RWPE1 (cell line): ENCODE results near the gene RARB.

Experiments
- CTCF ChIA-PET: fragments of 350-600 bp; sonication (Branson Sonifier 250); formaldehyde crosslinking; extraction: SDS; loops from one replicate; lab custom pipeline; 2021; lab: Yijun Ruan, JAX
- POLR2A ChIA-PET: fragments of 400-600 bp; formaldehyde crosslinking; extraction: SDS; loops from one replicate; lab custom pipeline; 2020; ENCODE audit warnings: antibody characterized with exemption; ENCODE audit not compliant: low non-redundant PET; lab: Yijun Ruan, JAX
- DNase-seq: peaks from one replicate; pipeline ENCODE4 v3.0.0; 2012; ENCODE audit warnings: low spot score
- H3K27ac ChIP-seq: fragments of 450-650 bp; 2 replicates; pipeline ENCODE4 v1.5.1; 2017
- CTCF ChIP-seq: fragments of 450-650 bp; conservative IDR thresholded peaks from 2 replicates; pipeline ENCODE4 v1.5.1; 2017; ENCODE audit warnings: low read depth, mild to moderate bottlenecking

Gene RARB

GRCh38 chr3:25584011-25584789, 156.1 kb downstream of the RARB start:
- TF ChIP-seq CTCF = no peak
- POLR2A ChIA-PET = no interaction called here
- CTCF ChIA-PET = no interaction called here
- DNase-seq = no peak
- no peak overlapping the region for H3K27ac ChIP-seq

GRCh38 chr3:25585361-25586166, 157.5 kb downstream of the RARB start:
- no peak overlapping the region for H3K27ac ChIP-seq
- ChIA-PET CTCF (no interaction called here), POLR2A (no interaction called here)
- no peak for TF ChIP-seq CTCF
- no peak for DNase-seq

GRCh38 chr3:25586167-25586505, 158.1 kb downstream of the RARB start:
- ChIA-PET POLR2A (no interaction called here), CTCF (no interaction called here)
- no peak for DNase-seq
- H3K27ac ChIP-seq = no peak overlapping the region
- TF ChIP-seq CTCF = no peak

- POLR2A ChIA-PET = no interaction called here
- no peak for DNase-seq
- no peak for TF ChIP-seq CTCF
- no peak overlapping the region for H3K27ac ChIP-seq
- CTCF ChIA-PET = no interaction called here
Observed at GRCh38 chr3:25586553-25586952, 158.5 kb downstream of the RARB start.

- ChIA-PET CTCF (interaction anchor here (0.6 kb wide), 1 partner anchor 175 kb away, joined by 3 read pairs; no protein-coding TSS in a partner anchor), POLR2A (no interaction called here)
- TF ChIP-seq CTCF = no peak
- DNase-seq = peak; percentile 2
- H3K27ac ChIP-seq = no peak overlapping the region
Observed at GRCh38 chr3:25587094-25587493, 159.0 kb downstream of the RARB start.

- no peak for TF ChIP-seq CTCF
- H3K27ac ChIP-seq = no peak overlapping the region
- DNase-seq = no peak
- CTCF ChIA-PET = interaction anchor here (0.6 kb wide), 1 partner anchor 175 kb away, joined by 3 read pairs; no protein-coding TSS in a partner anchor
- POLR2A ChIA-PET = no interaction called here
Observed at GRCh38 chr3:25587526-25587925, 159.5 kb downstream of the RARB start.
